DMS53 (cell line): ENCODE data around the gene CDON.

Experiments used
- DNase-seq: peaks from one replicate; lab custom pipeline; 2025; lab: John Stamatoyannopoulos, UW

The CDON gene

DNA sequence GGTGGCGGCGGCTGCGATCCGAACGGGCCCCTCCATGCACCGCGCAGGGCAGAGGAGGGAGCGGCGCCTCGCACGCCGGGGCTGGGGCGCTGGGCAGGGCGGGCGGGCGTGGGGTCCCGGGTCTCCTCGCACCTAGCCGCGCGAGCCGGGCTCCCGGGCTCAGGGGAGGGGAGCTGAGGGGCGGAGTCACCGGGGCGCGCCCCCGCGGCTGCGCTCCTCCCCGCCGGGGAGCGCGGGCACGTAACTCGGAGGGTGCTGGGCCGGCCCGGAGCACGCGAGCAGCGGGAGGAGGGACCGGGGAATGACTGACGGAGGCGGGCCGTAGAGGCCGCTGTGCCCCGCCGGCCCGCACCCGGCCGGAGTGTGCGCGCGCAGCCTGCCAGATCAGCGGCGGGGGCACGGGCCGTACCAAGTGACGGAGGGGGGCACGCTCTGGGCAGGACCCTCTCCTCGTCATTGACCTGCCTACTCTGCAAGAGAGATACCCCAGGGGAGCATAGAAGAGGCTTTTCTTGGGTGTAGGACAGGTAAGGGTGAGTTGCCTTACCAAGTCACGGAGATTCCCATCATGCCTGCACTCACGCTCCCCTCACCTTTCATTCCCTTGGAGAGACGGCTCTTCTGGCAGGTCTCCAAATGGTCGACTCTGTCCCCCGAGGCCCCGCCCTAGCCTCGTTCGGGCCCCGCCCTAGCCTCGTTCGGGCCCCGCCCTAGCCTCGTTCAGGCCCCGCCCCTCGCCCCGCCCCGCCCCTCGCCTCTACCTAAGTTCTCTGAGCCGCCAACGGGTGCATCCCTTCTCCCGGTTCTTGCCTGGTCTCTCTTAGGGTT lies at the start of gene CDON:
Gene CDON, minus strand, starts transcription at position 188 of the 828 bp plus-strand sequence. CDS start 39,390 bp downstream, outside the sequence.
- DNase-seq, result peak; percentile 98

- peak; percentile 19 for DNase-seq
Measured at GRCh38 chr11:126111458-126112116, 48.9 kb upstream of the CDON start.

DNA sequence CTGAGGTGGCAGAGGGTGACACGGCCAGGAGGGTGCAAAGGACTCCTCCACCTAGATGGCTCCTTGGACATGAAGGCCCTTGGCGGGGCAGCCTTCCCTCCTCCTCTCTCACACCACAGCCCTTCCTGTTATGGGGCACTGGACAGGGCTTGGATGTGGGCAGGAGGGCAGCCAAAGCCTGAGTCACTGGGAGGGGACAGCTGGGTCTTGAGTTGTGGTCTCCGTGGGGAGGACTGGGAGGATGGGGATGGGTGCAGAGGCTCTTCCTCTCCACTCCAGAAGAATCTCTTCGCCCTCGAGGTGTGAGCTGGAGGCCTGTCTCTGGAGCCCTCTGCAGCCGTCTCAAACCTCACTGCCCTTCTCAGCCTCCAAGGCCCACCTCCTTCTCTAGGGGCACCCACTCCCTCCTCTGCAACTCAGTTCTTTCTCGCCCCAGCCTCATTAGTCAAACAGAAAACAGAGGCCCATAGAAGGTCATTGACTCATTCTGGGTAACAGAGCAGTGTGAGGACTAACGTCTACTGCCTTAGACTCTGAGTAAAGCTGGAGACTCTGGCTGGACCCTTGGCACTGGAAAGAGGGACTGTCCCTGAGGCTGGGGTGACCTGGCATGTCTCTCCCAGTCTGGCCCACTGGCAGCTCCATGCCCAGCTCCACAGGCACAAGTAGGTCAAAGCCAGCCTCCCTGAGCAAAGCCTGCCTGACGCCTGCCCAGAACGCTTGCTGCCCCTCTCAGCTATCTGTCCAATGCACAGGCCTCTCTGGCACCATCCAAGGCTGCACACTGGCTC lies 47.5 kb upstream of the CDON start:
- no peak for DNase-seq

- no peak for DNase-seq
Measured at GRCh38 chr11:126106594-126107328, 44.1 kb upstream of the CDON start.

DNA sequence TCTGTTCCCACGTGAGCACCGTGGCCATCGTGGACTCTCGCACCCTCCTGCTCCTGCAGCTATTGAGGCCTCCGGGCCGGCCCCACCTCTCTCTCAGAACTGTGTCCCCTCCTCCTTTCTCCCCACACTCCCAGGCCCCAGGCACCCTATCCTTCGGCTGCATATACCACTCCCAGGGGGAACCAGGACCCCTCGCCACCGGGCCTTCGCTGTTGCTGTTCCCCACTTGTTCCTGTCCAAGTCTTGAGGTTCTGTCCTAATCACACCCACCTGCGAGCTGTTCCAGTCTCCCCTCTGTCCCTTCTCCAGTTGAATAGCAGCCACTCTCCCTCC lies 43.0 kb upstream of the CDON start:
- DNase-seq, result no peak

- no peak for DNase-seq
Measured at GRCh38 chr11:126105022-126105747, 42.5 kb upstream of the CDON start.

DNA sequence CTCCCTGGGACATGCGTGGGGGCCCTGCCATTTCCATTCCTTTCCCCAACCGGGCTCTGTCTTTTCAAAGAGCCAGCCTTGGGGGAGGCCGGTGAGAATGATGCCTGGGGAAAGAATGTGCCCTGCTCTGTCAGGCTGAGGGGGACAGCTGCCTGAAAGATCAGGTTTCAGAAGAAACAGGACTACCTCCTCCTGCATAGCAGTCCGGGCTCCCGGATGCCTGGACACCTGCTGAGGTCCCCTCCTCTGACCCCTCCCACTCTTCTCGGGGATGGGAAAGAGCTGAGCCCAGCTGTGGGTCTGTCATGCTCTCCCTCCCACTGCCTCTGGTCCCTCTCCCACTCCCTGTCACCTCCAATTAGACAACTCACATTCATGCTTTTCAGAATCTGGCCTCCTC lies 41.8 kb upstream of the CDON start:
- peak; percentile 87 for DNase-seq

GRCh38 chr11:126103150-126103549 lies 40.5 kb upstream of the CDON start:
- no peak for DNase-seq

GRCh38 chr11:126102436-126102981 lies 39.8 kb upstream of the CDON start:
- DNase-seq, result peak; percentile 44

GRCh38 chr11:126101930-126102283 lies 39.2 kb upstream of the CDON start:
- DNase-seq, result no peak

DNA sequence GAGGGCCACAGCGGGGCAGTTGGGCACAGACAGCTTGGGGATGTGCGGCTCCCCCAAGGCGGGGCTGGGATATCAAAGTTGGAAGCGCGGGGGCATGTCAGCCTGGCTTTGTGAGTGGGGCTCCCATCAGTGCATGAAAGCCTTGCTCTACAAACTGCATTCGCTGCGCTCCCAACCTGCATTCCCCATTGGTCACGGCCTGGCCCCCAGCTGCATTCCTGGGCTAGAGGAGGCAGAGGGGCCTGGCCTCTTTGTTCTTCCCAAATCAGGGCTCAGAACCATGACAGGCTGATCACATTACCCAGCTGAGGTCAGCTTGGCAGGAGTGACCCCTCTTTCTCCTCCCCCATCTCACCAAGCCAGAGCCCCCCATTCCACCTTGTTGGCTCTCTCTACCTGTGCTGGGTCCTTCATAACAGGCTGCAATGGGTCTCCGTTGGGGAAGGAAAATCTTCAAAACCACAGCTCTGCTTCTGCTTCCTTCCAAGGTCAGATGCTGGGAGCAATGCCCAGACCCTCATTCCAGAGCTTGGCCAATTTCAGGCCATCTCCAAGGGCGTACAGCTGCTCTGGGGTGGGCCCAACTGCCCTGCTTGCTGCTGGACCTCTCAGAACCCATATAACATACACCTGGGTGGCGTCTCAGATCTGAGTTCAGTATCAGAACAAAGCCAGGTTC lies 38.7 kb upstream of the CDON start:
- no peak for DNase-seq

- DNase-seq, result no peak
Measured at GRCh38 chr11:126100716-126101115, 38.0 kb upstream of the CDON start.

DNA sequence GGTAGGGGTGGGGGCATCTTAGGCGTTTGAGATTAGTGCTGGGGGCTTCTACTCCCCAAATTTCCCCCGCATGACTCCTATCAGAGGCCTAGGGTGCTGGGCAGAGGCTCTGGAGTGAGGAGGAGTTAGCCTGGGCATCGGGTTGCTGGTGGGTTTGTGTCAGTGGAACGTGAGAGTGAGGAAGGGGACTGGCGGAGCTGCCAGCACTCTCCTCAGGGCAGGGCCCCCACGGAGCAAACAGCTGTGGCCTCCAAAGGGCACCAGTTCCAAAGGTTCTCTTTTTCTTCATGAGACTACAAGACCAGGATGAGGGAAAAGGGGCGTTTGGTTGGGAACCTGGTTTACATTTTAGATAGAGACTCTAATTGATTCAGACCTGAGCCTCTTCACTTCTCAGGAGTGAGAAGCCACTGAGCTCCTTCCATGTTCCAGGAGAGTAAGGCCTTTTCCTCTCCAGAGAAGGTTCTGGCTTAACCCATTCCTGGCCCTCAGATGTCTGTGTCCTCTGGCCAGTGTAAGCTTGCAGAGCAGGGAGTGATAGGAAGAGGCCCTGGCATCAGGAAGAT lies 35.6 kb upstream of the CDON start:
- DNase-seq, result no peak

DNA sequence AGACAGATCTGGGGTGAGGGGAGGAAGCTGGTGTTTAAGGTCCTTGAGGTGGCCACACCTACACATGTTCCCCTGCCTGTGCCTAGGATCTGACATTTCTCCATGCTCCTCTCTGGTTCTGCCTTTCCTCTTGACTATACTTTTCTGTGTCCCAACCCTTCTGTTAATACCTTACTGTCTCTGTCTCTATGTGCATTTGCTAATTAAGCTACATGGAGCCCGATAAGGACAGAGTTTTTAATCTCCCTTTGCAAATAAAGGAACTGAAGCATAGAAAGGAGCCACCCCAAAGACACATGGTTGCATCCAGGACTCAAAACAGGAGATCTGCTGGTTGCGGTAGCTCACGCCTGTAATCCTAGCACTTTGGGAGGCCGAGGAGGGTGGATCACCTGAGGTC lies 33.1 kb upstream of the CDON start:
- no peak for DNase-seq

- peak; percentile 86 for DNase-seq
Measured at GRCh38 chr11:126090452-126090851, 27.8 kb upstream of the CDON start.

GRCh38 chr11:126088999-126089398 lies 26.3 kb upstream of the CDON start:
- DNase-seq, result peak; percentile 39

DNA sequence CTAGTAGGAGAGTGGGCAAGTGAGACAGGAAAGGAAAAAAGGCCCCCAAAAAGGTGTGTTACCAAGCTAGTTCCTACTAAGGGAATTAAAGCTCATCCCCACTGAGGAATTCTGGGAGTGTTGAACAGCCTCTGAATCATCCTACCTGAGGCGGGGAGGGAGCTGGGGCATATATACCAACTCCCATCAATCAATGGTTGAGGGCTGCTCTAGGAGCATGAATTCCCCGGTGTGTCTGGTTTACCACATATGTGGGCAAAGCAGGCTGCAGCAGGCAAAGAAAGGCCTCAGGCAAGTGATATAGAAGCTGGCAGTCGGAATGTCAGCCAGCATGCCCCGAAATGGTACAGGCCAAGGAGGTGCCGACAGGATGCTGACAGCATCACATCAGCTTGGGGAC lies 23.6 kb upstream of the CDON start:
- DNase-seq, result no peak

GRCh38 chr11:126084608-126084912 lies 21.9 kb upstream of the CDON start:
- no peak for DNase-seq

- DNase-seq, result peak; percentile 15
Measured at GRCh38 chr11:126083829-126084607, 21.4 kb upstream of the CDON start.
